GM21381 (cell line): ENCODE results near the gene UMODL1.
"Not testable (repeated sequence)": the region's sequence is repeated elsewhere in the genome, so short reads cannot be mapped to it uniquely, and the experiment has no call there.

Experiments used
- ATAC-seq: cut with Tn5 transposase; IDR thresholded peaks from one replicate; pipeline ENCODE4 v1.9.1; 2021; ENCODE audit warnings: mild to moderate bottlenecking, moderate library complexity; ENCODE audit not compliant: unreplicated experiment

The UMODL1 gene

GRCh38 chr21:42161401-42161955 lies 90.4 kb downstream of the UMODL1 start:
- ATAC-seq = no peak

DNA sequence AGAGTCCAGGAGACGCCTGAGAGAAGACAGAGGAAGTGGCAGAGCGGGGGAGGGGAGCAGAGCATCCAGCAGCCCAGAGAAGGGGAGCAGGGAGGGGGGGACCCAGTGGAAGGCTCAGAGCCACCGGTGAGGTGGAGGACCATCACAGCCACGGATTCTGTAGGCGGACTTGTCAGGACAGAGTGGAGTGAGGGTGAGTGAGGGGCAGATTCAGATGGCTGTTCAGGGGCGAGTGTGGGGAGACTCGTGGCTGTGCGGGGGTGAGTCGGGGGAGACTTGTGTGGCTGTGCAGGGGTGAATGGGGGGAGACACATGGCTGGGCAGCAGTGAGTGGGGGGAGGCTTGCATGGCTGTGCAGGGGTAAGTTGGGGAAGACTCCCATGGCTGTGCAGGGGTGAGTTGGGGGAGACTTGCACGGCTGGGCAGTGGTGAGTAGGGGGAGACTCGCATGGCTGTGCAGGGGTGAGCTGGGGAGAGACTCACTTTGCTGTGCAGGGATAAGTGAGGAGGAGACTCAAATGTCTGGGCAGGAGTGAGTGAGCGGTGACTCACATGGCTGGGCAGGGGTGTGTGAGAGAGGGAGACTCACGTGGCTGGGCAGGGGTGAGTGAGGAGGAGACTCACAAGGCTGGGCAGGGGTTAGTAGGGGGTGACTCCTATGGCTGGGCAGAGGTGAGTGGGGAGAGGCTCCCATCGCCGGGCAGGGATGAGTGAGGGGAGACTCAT lies 91.0 kb downstream of the UMODL1 start:
- ATAC-seq = no peak

GRCh38 chr21:42162831-42163510 lies 91.9 kb downstream of the UMODL1 start:
- no peak for ATAC-seq

- ATAC-seq = no peak
Observed at GRCh38 chr21:42163511-42163863, 92.4 kb downstream of the UMODL1 start.

DNA sequence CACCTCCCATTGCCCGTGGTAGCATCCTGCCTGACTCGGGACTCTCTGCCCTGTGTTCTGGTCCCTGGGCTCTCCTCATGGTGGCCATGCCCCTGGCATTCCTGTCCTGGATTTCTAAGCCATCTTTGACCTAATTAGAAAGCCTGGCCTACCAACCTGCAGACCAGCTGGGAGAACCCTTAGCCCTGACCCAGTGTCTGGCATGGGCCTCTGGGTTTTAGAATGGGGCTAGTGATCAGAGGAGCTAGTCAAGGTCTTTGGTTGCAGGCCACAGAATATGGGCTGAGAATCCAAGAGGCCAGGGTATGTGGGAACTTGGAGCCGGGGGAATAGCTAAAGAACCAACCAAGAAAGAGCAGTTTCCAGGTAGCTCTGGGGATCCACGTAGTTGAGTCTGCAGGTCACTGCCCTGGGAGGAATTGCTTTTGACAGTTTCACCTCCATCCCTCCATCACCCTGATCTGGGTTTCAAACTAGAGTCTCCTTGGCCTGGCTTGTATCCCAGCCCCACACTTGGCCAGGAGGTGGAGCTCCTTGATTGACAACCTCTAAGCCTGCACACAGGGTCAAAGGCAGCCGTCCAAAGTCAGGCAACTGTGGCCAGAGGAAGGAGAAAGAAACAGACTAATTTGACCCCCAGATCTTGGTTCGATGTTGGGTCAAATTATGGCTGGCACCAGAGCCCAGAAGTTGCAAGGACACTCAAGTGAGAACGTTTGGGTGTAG lies 93.1 kb downstream of the UMODL1 start:
- ATAC-seq = no peak

GRCh38 chr21:42164818-42165217 lies 93.7 kb downstream of the UMODL1 start:
- ATAC-seq = no peak

- ATAC-seq = no peak
Observed at GRCh38 chr21:42165901-42166300, 94.8 kb downstream of the UMODL1 start.

- no peak for ATAC-seq
Observed at GRCh38 chr21:42169758-42170157, 98.6 kb downstream of the UMODL1 start.

DNA sequence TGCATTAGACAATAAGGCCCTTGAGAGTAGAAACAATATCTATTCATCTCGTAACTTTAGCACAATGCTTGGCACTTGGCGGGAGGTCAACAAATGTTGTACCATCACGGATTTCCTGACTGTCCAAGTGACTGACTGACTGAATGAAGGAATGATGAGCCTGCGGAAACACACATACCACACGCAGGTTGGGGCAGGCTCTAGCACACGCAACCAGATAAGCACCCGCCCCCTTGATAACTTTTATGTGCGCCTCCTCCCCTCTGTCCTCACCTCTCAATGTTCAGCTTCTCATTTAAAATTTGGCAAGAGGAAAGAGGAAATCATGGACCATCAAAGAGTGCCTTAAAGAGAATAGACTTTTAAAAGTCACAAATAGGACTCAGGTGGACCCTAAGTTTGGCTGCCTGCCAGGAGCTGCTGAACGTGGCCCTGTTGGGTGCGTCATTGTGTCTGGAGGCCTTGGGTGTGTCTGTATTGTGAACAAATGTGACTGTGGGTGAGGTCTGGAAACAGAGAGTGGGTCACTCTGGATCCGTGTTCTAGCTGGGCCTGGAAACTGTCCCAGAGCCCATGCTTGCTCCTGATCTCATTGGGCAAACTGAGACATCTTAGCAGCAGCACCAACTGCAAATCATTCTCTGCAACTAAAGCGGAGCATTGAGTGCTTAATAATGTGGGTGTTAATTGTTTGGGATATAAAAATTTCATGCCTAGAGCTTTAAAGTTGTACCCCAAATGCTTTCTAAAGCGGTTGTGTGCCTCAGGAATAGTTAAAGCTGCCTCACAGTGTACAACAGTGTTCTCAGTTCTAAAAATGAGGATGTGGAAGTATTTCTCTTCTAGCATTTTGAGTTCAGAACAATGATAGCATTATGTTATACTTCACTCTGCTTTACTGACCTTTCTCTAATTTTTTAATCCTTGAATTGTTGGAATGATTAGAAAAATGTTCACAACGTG lies 100.3 kb downstream of the UMODL1 start:
- ATAC-seq = no peak

GRCh38 chr21:42172596-42173483 lies 101.7 kb downstream of the UMODL1 start:
- no peak for ATAC-seq

DNA sequence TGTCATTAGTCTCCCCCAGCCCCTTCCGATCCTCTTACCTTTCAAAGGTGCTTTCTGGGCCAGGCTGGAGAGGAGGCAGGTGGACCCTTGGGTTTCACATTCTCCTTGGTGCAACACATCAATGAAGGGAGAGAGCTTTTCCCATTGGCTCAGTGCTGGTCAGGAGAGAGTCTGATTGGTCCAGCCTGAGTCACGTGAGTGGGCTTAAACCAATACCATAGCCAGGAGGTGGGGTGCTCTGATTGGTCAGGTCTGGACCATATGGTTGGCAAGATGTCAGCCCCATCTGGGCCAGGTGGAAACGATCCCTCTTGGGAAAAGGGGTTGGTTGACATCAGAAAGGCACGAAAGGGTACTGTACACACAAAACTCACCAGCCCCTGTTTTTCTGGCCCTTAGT lies 103.1 kb downstream of the UMODL1 start:
- no peak for ATAC-seq

GRCh38 chr21:42175110-42175710 lies 104.1 kb downstream of the UMODL1 start:
- ATAC-seq = no peak

- no peak for ATAC-seq
Observed at GRCh38 chr21:42176859-42177258, 105.7 kb downstream of the UMODL1 start.

GRCh38 chr21:42179316-42179715 lies 108.2 kb downstream of the UMODL1 start:
- ATAC-seq = no peak

GRCh38 chr21:42180001-42180400 lies 108.9 kb downstream of the UMODL1 start:
- ATAC-seq = not testable (repeated sequence)

- no peak for ATAC-seq
Observed at GRCh38 chr21:42182713-42183371, 111.7 kb downstream of the UMODL1 start.

DNA sequence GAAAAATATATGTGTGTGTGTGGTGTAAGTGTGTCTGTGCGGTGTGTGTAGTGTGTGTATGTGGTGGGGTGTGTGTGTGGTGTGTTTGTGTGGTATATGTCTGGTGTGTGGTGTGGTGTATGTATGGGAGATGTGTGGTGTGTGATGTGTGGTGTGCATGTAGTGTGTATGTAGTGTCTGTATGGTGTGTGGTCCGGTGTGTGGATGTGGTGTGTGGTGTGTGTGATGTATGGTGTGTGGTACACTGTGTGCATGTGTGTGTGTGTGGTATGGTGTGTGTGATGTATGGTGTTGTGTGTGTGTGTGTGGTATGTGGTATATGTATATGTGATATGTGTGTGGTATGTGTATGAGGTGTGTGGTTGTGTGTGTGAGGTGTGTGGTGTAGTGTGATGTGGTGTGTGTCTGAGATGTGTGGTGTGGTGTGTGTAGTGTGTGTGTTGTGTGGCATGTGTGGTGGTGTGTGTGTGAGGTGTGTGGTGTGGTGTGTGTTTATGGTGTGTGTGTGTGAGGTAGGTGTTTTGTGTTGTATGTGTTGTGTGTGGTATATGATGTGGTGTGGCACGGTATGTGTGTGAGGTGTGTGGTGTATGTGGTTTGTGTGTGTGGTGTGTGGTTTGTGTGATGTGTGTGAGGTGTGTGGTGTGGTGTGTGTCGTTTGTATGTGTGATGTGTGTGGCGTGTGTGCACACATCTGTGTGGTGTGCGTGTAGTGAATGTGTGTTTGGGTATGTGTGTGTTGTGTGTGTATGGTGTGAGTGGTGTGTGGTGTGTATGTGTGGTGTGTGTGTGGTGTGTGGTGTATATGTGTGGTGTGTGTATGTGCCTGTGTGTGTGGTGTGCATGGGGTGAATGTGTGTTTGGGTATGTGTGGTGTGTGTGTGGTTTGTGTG lies 112.5 kb downstream of the UMODL1 start:
- no peak for ATAC-seq

- no peak for ATAC-seq
Observed at GRCh38 chr21:42186591-42186990, 115.5 kb downstream of the UMODL1 start.
